ENCODE data around the gene CDK2AP2. TPM values are rescaled to one million over a fixed set of nuclear protein-coding genes. Genes with fewer than 3 reads are reported as not detected.

CDK2AP2 gene
- polyA plus RNA-seq, 1 of the 3 experiments (the other 2 are of a cell fraction) = 47.9 TPM

- Histone ChIP-seq H3K9me2 (no peaks in the 10 kb centered on the region), H4K20me1 (ENCODE audit: insufficient read depth) (no peaks in the 10 kb centered on the region)
- CTCF ChIA-PET = interaction anchor here (0.6 kb wide), 1 partner anchor 194 kb away, joined by 3 read pairs; no protein-coding TSS in a partner anchor
Measured at GRCh38 chr11:67539550-67539949, 31.6 kb upstream of the CDK2AP2 start.

More at GRCh38 chr11:67539550-67539949, 31.6 kb upstream of the CDK2AP2 start:
- TF ChIP-seq FOSL2 (IDR thresholded peaks at IDR 0.05; ENCODE audit: borderline replicate concordance, low read depth) = no peak
- TF ChIP-seq REST (IDR thresholded peaks at IDR 0.05; ENCODE audit: low read depth, low read length) = no peak
- no peak for TF ChIP-seq YY1 (IDR thresholded peaks at IDR 0.05; ENCODE audit: low read depth)
- TF ChIP-seq FOXM1 (IDR thresholded peaks at IDR 0.05; ENCODE audit: low read depth) = no peak
- no peak for TF ChIP-seq RAD21 (IDR thresholded peaks at IDR 0.05; ENCODE audit: low read length)
- TF ChIP-seq EP300 (IDR thresholded peaks at IDR 0.05; ENCODE audit: borderline replicate concordance in 1 of 2, low read depth in 1 of 2, low read length in 1 of 2) = no peak
- no peak for TF ChIP-seq RXRA (IDR thresholded peaks at IDR 0.05; ENCODE audit: borderline replicate concordance, low read depth)
- no peak for TF ChIP-seq NRF1 (IDR thresholded peaks at IDR 0.05; ENCODE audit: low read depth, low read length)
- TF ChIP-seq TAF1 (IDR thresholded peaks at IDR 0.05; ENCODE audit: borderline replicate concordance, low read depth, low read length) = no peak
- TF ChIP-seq FOXJ3 (CRISPR knock-in tag; IDR thresholded peaks at IDR 0.05) = no peak
- TF ChIP-seq SMC3 (IDR thresholded peaks at IDR 0.05; ENCODE audit: low read depth, low read length) = no peak
- TF ChIP-seq USF2 (IDR thresholded peaks at IDR 0.05; ENCODE audit: borderline replicate concordance, low read depth, low read length) = no peak
- no peak overlapping the region for H3K4me2 ChIP-seq
- no peaks in the 10 kb centered on the region for H3K27me3 ChIP-seq (ENCODE audit: insufficient read depth)
- POLR2A ChIA-PET = no interaction called here
- no peaks in the 10 kb centered on the region for H3F3A ChIP-seq (replicated peaks; ENCODE audit: insufficient read depth)
- no peak for DNase-seq
- no peak overlapping the region for H3K4me3 ChIP-seq (ENCODE audit: low read depth in 2 of 2, low read length in 1 of 2)
- no peaks in the 10 kb centered on the region for H3K79me2 ChIP-seq (ENCODE audit: insufficient read depth)
- H3K36me3 ChIP-seq (replicated peaks in 1 of 2; ENCODE audit: control insufficient read depth in 1 of 2, insufficient read depth in 2 of 2, low read length in 1 of 2) = no peaks in the 10 kb centered on the region
- H3K9me3 ChIP-seq = peaks cover 4% of the 10 kb centered on the region; the same call in 1 of the 2 replicates
- no peak overlapping the region for H2AFZ ChIP-seq (ENCODE audit: low read depth)
- no peaks in the 10 kb centered on the region for H3K4me1 ChIP-seq (ENCODE audit: control insufficient read depth in 1 of 2, insufficient read depth in 2 of 2, low read depth in 1 of 2, low read length in 1 of 2)
- H3K27ac ChIP-seq (ENCODE audit: low read depth in 2 of 2, low read length in 1 of 2) = no peak overlapping the region
- WGBS (ENCODE audit: low lambda C conversion rate) = 49% methylated on average over 4 of the region's 4 CpGs
- H3K9ac ChIP-seq = no peak overlapping the region
